Upper lobe of left lung (tissue), 4 donors: ENCODE results near the gene HS3ST5.

ENCODE experiments used
- CTCF ChIP-seq, 6 experiments: fragments of 450-650 bp in 4 of 6; fragments of 200-600 bp in 2 of 6; sonication (generic) in 2 of 6; IDR thresholded peaks; one replicate each; pipeline ENCODE4 v1.5.1; 2016 to 2019; ENCODE audit warnings: antibody characterized with exemption in 6 of 6
- POLR2AphosphoS5 ChIP-seq, 2 donors: sonication (generic); formaldehyde crosslinking; IDR thresholded peaks; one replicate each; pipeline ENCODE4 v1.5.1; 2017; ENCODE audit warnings: antibody characterized with exemption in 2 of 2

- TF ChIP-seq CTCF (IDR thresholded peaks at IDR 0.05): no peak
- no peak for TF ChIP-seq POLR2AphosphoS5 (IDR thresholded peaks at IDR 0.05)
Measured at GRCh38 chr6:114039841-114040240, 303.0 kb downstream of the HS3ST5 start.
